NCI-H2227 (cell line): ENCODE measurements around the gene CHRNB1.
"Not testable (repeated sequence)": the region's sequence is repeated elsewhere in the genome, so short reads cannot be mapped to it uniquely, and the experiment has no call there.

Experiments used
- DNase-seq: peaks from one replicate; lab custom pipeline; 2025; ENCODE audit not compliant: unreplicated experiment; lab: John Stamatoyannopoulos, UW

Gene CHRNB1

GRCh38 chr17:7466318-7466638, 21.4 kb downstream of the CHRNB1 start:
- DNase-seq: no peak

GRCh38 chr17:7466639-7467341, 21.9 kb downstream of the CHRNB1 start:
- no peak for DNase-seq

- no peak for DNase-seq
These were observed 22.6 kb downstream of the CHRNB1 start for GRCh38 chr17:7467498-7467897.

GRCh38 chr17:7468290-7468689, 23.4 kb downstream of the CHRNB1 start:
- DNase-seq: no peak

DNA sequence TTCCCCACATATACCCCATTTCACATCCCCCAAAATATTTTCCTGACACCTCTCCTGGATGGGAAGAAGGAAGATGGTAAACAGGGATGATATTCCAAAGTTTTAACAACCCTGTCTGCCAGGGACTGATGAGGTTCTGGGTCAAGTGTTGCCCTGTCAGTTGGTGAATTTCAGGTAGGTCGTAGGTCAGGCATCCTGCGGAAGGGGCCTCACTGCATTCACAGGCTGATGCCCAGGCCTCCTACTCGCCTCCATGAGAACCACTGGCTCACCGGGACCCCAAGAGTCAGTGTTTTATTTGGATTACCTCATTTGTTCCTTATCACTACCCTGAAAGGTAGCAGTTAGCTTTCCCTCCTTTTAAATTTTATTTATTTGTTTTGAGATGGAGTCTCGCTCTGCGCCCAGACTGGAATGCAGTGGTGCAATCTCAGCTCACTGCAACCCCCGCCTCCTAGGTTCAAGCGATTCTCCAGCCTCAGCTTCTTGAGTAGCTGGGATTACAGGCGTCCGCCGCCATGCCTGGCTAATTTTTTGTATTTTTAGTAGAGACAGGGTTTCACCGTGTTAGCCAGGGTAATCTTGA, 24.0 kb downstream of the CHRNB1 start:
- DNase-seq: no peak

- DNase-seq: not testable (repeated sequence)
These were observed 25.0 kb downstream of the CHRNB1 start for GRCh38 chr17:7469843-7470242.

GRCh38 chr17:7470457-7470973, 25.7 kb downstream of the CHRNB1 start:
- DNase-seq: not testable (repeated sequence)

DNA sequence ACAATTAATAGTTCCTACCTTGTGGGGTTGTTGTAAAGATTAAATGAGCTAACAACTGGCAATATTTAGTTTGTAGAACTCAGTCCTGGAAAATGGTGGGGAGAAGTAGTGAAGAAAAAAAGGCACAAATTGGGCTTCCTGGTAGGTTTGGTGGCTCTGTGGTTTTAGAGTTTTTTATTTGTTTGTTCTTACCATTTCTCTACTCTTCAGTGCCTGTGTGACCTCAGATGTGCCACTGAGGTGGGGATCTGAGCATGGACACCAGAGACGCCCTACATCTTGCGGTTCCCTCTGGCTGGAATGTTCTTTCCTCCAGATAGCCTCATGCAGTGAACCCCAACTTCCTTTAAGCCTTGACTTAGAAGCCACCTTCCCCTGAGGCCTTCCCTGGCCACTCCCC, 26.9 kb downstream of the CHRNB1 start:
- DNase-seq: no peak

GRCh38 chr17:7474767-7475166, 29.9 kb downstream of the CHRNB1 start:
- not testable (repeated sequence) for DNase-seq

GRCh38 chr17:7475764-7476422, 31.0 kb downstream of the CHRNB1 start:
- DNase-seq: no peak

- no peak for DNase-seq
These were observed 31.6 kb downstream of the CHRNB1 start for GRCh38 chr17:7476494-7476893.

DNA sequence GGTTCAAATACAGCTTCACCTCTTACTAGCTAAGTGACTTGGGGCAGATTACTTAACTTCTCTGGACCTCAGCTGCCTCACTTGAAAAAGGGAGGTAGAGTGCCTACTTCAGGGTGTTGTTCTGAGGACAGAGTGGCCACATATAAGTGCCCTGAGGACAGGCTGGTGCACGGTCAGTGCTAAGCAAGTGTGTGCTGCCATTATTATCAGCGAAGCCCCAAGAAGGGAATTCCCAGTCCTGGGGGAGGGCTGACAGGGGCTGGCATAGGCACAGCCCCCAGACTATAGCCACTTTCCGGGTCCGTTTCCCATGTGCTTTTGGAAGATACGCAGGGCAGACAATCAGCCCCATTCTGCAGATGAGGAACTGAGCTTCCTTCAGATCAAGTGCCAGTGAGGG, 32.1 kb downstream of the CHRNB1 start:
- DNase-seq: no peak

DNA sequence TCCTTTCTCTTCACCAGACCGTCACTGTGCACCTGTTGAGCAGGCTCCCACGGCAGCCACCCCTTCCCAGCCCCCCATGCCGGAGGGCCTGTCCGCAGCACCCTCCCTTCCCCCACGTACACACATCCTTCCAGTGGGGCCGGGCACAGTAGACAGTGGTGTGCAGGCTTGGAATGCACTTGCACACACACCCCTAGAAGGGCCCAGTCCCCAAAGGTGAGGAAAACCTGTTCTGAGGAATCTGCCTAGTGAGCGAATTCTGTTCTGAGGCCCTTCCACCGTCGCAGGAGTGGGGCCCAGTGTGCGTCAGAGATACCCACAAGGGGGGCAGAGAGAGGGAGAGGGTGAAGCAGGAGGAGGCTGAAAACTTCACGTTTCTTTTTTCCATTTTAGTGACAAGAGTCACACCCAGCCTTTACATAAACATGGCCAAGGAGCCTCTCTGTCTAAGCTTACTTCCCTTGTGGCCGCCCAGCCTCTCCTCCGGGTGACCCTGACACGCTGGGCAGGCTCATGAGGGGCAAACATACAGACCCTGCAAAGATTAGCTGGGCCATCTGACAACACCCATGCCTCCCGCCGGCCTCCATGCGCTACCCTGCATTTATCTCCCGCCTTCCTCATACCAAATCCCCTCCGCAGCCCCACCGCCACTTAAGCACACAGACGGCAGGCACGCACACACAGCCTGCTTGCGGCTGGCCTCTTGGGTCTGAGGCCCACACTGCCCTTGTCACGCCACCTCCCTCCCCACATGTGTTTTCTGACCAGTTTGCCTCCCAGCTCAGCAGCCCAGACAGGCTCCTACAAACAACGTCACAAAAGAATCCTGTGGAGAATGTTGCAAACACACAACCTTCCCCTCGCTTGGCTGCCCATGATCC, 32.8 kb downstream of the CHRNB1 start:
- peak; percentile 50 for DNase-seq

DNA sequence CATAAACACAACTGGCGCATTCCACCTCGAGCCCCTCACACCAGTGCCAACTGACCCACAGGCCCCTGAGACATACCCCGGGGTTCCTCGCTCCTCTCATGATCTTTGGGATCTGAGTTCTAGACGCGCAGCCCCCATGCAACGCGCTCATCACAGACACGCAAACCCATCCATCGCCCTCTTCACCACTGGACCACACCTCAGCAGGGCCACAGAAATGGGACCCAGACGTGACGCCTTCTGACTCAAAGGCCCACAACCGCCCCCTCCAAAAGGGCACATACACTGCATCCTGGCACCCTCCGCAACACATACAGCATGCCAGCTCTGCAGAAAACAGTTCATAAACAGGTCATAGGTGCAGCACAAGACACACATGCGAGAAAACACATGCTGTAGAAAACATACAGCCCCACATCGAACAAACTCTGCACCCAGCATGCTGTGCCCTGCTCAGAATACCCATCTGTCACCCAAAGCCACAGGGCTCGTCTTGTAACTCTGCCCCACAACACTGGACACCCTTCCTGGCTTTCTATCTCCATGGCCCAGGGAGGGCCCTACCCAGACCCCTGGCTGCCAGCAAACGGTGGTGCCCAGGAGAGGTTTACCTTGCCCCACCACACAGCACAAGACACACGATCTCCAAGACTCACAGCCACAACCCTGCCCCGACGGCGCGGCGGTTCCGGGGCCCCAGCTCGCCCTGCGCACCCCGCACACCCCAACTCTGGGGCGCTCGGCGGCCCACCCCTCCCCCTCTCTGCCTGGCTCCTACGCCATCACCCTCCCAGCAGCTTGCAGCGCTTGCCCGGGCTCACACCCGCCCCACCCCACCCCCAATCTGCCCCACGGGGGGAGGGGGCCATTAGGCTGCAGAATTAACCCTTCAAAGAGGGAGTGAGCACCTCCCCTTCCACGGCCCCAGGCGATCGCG, 33.7 kb downstream of the CHRNB1 start:
- peak; percentile 53 for DNase-seq

DNA sequence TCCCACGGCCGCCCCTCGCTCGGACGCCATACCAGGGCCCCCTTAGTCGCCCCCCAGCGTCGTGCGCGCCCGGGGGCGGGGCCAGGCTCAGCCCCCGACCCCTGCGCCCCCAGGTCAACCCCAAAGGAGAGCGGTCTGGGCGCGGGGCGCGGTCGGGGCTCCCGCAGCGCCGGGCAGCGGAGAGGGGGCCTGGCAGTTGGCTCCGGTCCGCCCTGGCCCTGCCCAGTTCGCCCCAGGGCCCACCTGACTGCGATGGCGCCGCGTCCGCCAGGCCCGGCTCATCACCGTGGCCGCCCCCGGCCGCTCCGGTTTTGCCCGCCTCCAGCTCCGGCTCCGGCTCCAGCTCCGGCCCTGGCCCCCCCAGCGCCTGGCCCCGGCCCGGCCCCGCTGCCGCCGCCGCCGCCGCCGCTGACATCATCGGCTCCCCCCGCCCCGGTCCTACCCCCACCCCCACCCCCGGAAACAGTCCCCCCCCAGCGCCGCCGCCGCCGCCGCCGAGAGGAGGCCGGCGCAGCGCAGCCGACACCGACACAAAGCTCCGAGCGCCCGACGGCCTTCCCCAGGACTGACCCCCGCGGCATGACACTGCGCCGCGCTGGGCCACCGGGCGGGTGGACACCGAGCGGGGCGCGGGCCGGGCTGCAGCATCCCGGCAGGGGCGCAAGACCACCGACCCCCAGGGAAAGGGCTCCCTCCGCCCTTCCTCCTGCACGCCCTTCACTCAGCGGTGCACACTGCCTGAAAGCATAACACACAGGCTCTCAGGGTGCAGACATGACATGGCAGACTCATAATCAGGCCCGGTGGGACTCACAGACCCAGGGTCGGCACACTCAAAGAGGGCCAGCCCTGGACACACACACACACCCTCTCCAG, 34.6 kb downstream of the CHRNB1 start, which contains the start of gene ZBTB4:
TSS of gene ZBTB4 (minus strand) at position 419 of the 876 bp plus-strand sequence. CDS start 12,830 bp downstream, outside the sequence.
- DNase-seq: peak; percentile 65

DNA sequence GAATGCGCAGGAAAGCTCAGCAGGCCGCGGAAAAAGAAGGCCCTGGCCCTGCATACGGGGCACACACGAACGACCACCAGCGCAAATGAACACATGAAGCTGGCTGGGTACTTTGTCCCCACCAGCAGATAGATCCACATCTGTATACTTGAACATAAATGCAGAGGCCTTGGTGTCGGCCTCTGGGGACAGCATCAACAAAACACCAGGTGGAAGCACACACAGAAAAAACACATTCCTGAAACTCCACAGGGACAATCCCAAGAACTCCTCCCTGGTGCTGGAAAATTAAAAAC, 35.2 kb downstream of the CHRNB1 start:
- DNase-seq: no peak

DNA sequence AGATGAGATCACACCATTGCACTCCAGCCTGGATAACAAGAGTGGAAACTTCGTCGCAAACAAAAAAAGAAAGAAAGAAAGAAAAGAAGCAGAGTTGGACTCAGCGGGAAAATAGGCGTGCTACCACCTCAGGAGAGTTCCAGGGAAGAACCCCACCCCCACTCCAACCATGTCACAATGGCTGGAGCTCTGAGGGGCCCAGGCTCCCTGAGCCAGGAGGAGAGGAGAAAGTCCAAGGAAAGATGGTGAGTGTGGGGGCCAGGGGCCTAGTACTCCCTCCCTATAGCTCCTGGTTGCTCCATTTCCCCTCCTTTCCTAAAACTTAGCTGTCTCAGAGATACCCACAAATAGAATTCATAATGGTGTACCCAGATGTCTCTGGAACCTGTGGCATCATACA, 36.4 kb downstream of the CHRNB1 start, which contains the start of gene SLC35G6:
TSS of gene SLC35G6 (plus strand) at position 172 of the 400 bp plus-strand sequence. CDS start at position 243, 71 bp downstream.
- not testable (repeated sequence) for DNase-seq

DNA sequence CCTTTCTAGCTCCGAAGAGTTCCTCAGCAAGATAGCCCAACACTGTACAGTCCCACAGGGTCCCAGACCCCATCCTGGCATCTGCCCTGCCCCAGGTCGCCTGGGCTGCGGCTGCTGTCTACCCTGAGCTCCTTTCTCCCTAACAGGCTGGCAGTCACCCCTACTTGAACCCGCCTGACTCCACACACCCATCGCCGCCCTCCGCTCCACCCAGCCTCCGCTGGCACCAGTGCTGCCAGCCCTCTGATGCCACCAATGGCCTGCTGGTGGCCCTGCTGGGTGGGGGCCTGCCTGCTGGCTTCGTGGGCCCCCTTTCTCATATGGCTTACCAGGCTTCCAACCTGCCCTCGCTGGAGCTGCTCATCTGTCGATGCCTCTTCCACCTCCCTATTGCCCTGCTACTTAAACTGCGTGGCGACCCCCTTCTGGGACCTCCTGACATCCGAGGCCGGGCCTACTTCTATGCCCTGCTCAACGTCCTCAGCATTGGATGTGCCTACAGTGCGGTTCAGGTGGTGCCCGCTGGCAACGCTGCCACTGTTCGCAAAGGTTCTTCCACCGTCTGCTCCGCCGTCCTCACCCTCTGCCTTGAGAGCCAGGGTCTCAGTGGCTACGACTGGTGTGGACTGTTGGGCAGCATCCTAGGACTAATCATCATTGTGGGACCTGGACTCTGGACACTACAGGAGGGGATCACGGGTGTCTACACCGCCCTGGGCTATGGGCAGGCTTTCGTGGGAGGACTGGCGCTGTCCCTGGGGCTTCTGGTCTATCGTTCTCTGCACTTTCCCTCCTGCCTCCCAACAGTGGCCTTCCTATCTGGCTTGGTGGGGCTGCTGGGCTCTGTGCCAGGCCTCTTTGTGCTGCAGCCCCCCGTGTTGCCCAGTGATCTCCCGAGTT, 37.2 kb downstream of the CHRNB1 start:
- DNase-seq: not testable (repeated sequence)
